ENCODE measurements around the gene FANCM.

DNA sequence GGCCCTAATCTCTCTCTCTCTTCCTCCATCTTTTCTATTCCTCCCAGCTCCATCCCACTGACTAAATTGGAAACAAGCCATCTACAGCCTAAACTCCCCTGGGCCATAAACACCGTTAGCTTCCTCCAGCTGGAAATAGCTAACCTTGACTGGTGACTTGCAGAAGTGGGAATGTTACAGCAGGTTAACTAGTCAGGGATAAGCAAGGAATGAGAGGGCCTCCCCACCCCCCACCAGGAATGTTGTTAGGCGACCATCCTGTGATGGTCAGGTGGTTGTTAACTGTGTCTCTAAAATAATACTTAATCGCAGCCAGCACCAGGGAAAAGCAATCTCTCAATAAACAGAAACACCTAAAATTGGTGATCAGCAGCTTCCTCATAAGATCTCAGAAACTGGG lies 76.5 kb downstream of the FANCM start:
- no peak for TF ChIP-seq POLR2A (IDR thresholded peaks at IDR 0.05)
- no peak for TF ChIP-seq CTCF (IDR thresholded peaks at IDR 0.05)

Measured in testis (tissue), 2 donors.